K562 (cell line): ENCODE data around the gene CTRL. TPM values are rescaled to one million over a fixed set of nuclear protein-coding genes. Genes with fewer than 3 reads are reported as not detected.
A peak's percentile ranks its signal among the peaks of the same experiment; 100 is the strongest.
"Not testable (repeated sequence)": the region's sequence is repeated elsewhere in the genome, so short reads cannot be mapped to it uniquely, and the experiment has no call there.

Source experiments
- ATAC-seq: fragments of 200-7000 bp; cut with Tn5 transposase; 3 replicates; pipeline ENCODE4 v1.9.1; 2020; ENCODE audit warnings: moderate library complexity
- BruUV-seq: library from RNA; stranded (reverse); fragments of 400-500 nt; replicated peaks from 2 replicates; lab custom pipeline; 2021; lab: Mats Ljungman, UMichigan
- CTCF ChIA-PET: fragments of 300-600 bp; formaldehyde crosslinking; extraction: SDS; loops from one replicate; lab custom pipeline; 2021; ENCODE audit warnings: low intra/inter-chr PET ratio; lab: Yijun Ruan, JAX
- POLR2A ChIA-PET: fragments of 300-600, 350-650 bp; sonication (Branson Sonifier 250); formaldehyde crosslinking; extraction: SDS; loops from one replicate; lab custom pipeline; 2021; ENCODE audit warnings: antibody characterized with exemption, inconsistent platforms; lab: Yijun Ruan, JAX
- DNase-seq, 4 experiments: peaks; one replicate each; pipeline versions ENCODE4 v3.0.0 to v3.0.0-alpha.2; 2011 to 2018; ENCODE audit warnings: low spot score in 3 of 4, mixed read lengths in 3 of 4; ENCODE audit errors: extremely low read depth in 1 of 4
- FAIRE-seq: peaks from 2 replicates; lab custom pipeline; 2011; peaks lifted over from hg19 to GRCh38; lab: Jason Lieb, UNC
- H2AFZ ChIP-seq: 2 replicates; pipeline ENCODE4 v1.6.0; 2011; ENCODE audit warnings: low read depth, low read length, control low read depth, inconsistent platforms
- H3K27ac ChIP-seq: fragments of 200-600 bp; 3 replicates; pipeline ENCODE4 v1.8.0; 2011; ENCODE audit warnings: low read depth, mild to moderate bottlenecking, control low read depth, inconsistent platforms, low read length, moderate library complexity, mixed read lengths; ENCODE audit errors: extremely low read depth
- H3K27me3 ChIP-seq, 2 experiments: fragments of 300-600 bp in 1 of 2; 2 replicates in 1 of 2; 3 replicates in 1 of 2; pipeline versions ENCODE4 v1.6.0 to v1.8.0; 2011; ENCODE audit warnings: inconsistent platforms in 2 of 2, low read length in 2 of 2, mild to moderate bottlenecking in 1 of 2, mixed read lengths in 1 of 2, moderate library complexity in 1 of 2; ENCODE audit not compliant: control insufficient read depth in 2 of 2, insufficient read depth in 2 of 2
- H3K36me3 ChIP-seq: fragments of 300-600 bp; 3 replicates; pipeline ENCODE4 v1.8.0; 2011; ENCODE audit warnings: mild to moderate bottlenecking, low read length, inconsistent platforms; ENCODE audit not compliant: control insufficient read depth, insufficient read depth
- H3K4me1 ChIP-seq, 2 experiments: fragments of 200-600 bp in 1 of 2; replicated peaks in 1 of 2; 2 replicates in 1 of 2; 3 replicates in 1 of 2; pipeline versions ENCODE4 v1.5.1 to v1.8.0; 2011; ENCODE audit warnings: inconsistent platforms in 2 of 2, low read length in 2 of 2, mild to moderate bottlenecking in 1 of 2, mixed read lengths in 1 of 2, moderate library complexity in 1 of 2; ENCODE audit not compliant: control insufficient read depth in 2 of 2, insufficient read depth in 2 of 2
- H3K4me2 ChIP-seq: 2 replicates; pipeline ENCODE4 v1.6.1; 2011; ENCODE audit warnings: low read length, control low read depth, inconsistent platforms, mixed read lengths; ENCODE audit not compliant: insufficient read depth
- H3K4me3 ChIP-seq: fragments of 200-600 bp; sonication (generic), shearing (Covaris generic); 2 replicates; pipeline ENCODE4 v1.5.1; 2016; ENCODE audit warnings: control low read depth, inconsistent platforms
- H3K79me2 ChIP-seq: fragments of 200-600 bp; 3 replicates; pipeline ENCODE4 v1.8.0; 2011; ENCODE audit warnings: low read length, inconsistent platforms; ENCODE audit not compliant: control insufficient read depth, insufficient read depth
- H3K9ac ChIP-seq, 2 experiments: 2 replicates each; pipeline versions ENCODE4 v1.6.0 to v1.6.1; 2011; ENCODE audit warnings: low read depth in 2 of 2, low read length in 2 of 2, control low read depth in 1 of 2, inconsistent platforms in 1 of 2, mild to moderate bottlenecking in 1 of 2, mixed read lengths in 1 of 2; ENCODE audit not compliant: insufficient read depth in 1 of 2
- H3K9me1 ChIP-seq: one replicate; pipeline ENCODE4 v1.6.0; 2011; ENCODE audit warnings: inconsistent platforms, mild to moderate bottlenecking, low read length, moderate library complexity; ENCODE audit not compliant: control insufficient read depth, insufficient read depth
- H3K9me3 ChIP-seq: replicated peaks from 2 replicates; pipeline ENCODE4 v1.5.1; 2011; ENCODE audit warnings: low read depth, low read length, inconsistent platforms; ENCODE audit not compliant: control insufficient read depth, insufficient read depth
- H4K20me1 ChIP-seq: replicated peaks from 2 replicates; pipeline ENCODE4 v1.6.1; 2011; ENCODE audit warnings: low read length, inconsistent platforms, mixed read lengths; ENCODE audit not compliant: control insufficient read depth, insufficient read depth
- ZNF121 ChIP-seq: sonication (generic); formaldehyde crosslinking; conservative IDR thresholded peaks from 2 replicates; pipeline ENCODE4 v1.8.0; 2022; ENCODE audit warnings: missing genetic modification reagents
- WGBS: fragments of 100-300 bp; shearing (Covaris generic); methylation state at CpG from one replicate; pipeline ENCODE4 v1.1.6; 2016; ENCODE audit warnings: low coverage, mixed read lengths; ENCODE audit not compliant: insufficient coverage; ENCODE audit errors: missing lambda C conversion rate; 5-methylcytosine and 5-hydroxymethylcytosine counted together
- in situ Hi-C: fragments of 300-500 bp; cut with MboI; formaldehyde crosslinking; loops from 4 replicates; pipeline ENCODE4 v1.15.0; 2018; ENCODE audit warnings: inconsistent platforms, mixed read lengths
- intact Hi-C: fragments of 100-400 bp; cut with micrococcal nuclease; formaldehyde crosslinking; loops from 2 replicates; pipeline ENCODE4 v1.14.2; 2022
- polyA plus RNA-seq, 8 experiments: library from polyadenylated mRNA; depleted of rRNA in 4 of 8; stranded (reverse) in 5 of 8; unstranded in 3 of 8; fragments of >200 nt; fragmentation: Nextera tagmentation in 2 of 8; fragmentation: Illumina TruSeq in 1 of 8; extraction: Ambion mirVana in 2 of 8; extraction: Trizol in 1 of 8; gene quantifications; 2 replicates each; pipeline versions ENCODE4 v1.2.1 to v1.2.3, GENCODE V29; 2011 to 2014; ENCODE audit warnings: inconsistent platforms in 1 of 8, missing spikeins in 1 of 8
- total RNA-seq, 7 experiments: library from RNA; depleted of rRNA in 6 of 7; stranded (reverse); fragments of >200 nt in 6 of 7; fragmentation: Illumina TruSeq in 2 of 7; extraction: Trizol in 2 of 7; gene quantifications; 2 replicates each; pipeline versions ENCODE4 v1.2.1 to v1.2.3, GENCODE V29; 2011 to 2021; ENCODE audit warnings: low replicate concordance in 1 of 7
- TF ChIP-seq, protein P1 (sequence below): fragments of 450-650 bp; IDR thresholded peaks from 2 replicates; pipeline ENCODE4 v1.6.1; 2018; ENCODE audit not compliant: partially characterized antibody

The CTRL gene
- total and polyA plus RNA-seq, 9 of the 15 experiments (the other 6 are each of a cell fraction or from before 2014, with no cell fraction given) = 1.4 to 5.6 (median 2.5) TPM

DNA sequence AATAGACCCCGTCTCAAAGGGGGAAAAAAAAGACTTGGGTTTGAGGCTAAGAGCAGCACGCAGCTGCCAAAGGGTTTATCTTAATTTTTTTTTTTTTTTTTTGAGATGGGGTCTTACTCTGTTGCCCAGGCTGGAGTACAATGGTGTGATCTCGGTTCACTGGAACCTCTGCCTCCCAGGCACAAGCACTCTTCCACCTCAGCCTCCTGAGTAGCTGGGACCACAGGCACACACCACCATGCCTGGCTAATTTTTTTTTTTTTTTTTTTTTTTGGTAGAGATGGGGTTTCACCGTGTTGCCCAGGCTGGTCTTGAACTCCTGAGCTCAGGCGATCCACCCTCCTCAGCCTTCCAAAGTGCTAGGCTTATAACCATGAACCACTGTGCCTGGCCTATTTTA, 6.1 kb upstream of the CTRL start:
- WGBS = 50% methylated on average over 1 of the region's 5 CpGs
- H3K79me2 ChIP-seq = peaks cover 42% of the 10 kb centered on the region
- POLR2A ChIA-PET = interaction anchor here (1.3 kb wide), 1 partner anchor 12 kb away, joined by 5 read pairs; no protein-coding TSS in a partner anchor
- in situ Hi-C loops, H3K27ac ChIP-seq, H3K4me2 ChIP-seq, DNase-seq, FAIRE-seq, H3K4me3 ChIP-seq, H3K9ac ChIP-seq, H3K9me1 ChIP-seq, ATAC-seq, BruUV-seq, H3K9me3 ChIP-seq, H2AFZ ChIP-seq, H4K20me1 ChIP-seq, H3K27me3 ChIP-seq: not testable (repeated sequence)
- intact Hi-C loops = loop anchor here (5.0 to 10.0 kb wide), 2 partner anchors 105 to 413 kb away; partner anchors contain the start of gene RIPOR1
- peaks cover 20 to 71% of the 10 kb centered on the region in 2 experiments for H3K4me1 ChIP-seq
- H3K36me3 ChIP-seq = peaks cover 30% of the 10 kb centered on the region; the same call in 2 of the 3 replicates
- CTCF ChIA-PET = interaction anchor here (0.7 kb wide), 1 partner anchor 605 kb away, joined by 3 read pairs; no protein-coding TSS in a partner anchor
- TF ChIP-seq, protein P1, sequence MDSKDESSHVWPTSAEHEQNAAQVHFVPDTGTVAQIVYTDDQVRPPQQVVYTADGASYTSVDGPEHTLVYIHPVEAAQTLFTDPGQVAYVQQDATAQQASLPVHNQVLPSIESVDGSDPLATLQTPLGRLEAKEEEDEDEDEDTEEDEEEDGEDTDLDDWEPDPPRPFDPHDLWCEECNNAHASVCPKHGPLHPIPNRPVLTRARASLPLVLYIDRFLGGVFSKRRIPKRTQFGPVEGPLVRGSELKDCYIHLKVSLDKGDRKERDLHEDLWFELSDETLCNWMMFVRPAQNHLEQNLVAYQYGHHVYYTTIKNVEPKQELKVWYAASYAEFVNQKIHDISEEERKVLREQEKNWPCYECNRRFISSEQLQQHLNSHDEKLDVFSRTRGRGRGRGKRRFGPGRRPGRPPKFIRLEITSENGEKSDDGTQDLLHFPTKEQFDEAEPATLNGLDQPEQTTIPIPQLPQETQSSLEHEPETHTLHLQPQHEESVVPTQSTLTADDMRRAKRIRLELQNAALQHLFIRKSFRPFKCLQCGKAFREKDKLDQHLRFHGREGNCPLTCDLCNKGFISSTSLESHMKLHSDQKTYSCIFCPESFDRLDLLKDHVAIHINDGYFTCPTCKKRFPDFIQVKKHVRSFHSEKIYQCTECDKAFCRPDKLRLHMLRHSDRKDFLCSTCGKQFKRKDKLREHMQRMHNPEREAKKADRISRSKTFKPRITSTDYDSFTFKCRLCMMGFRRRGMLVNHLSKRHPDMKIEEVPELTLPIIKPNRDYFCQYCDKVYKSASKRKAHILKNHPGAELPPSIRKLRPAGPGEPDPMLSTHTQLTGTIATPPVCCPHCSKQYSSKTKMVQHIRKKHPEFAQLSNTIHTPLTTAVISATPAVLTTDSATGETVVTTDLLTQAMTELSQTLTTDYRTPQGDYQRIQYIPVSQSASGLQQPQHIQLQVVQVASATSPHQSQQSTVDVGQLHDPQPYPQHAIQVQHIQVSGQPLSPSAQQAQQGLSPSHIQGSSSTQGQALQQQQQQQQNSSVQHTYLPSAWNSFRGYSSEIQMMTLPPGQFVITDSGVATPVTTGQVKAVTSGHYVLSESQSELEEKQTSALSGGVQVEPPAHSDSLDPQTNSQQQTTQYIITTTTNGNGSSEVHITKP = peak; percentile 74
- TF ChIP-seq ZNF121 (CRISPR knock-in tag) = peak; percentile 78
